OCI-LY7 (cell line): ENCODE measurements around the gene SLCO2A1. TPM values are rescaled to one million over a fixed set of nuclear protein-coding genes. Genes with fewer than 3 reads are reported as not detected.

Source experiments
- BruUV-seq: library from RNA; stranded (reverse); fragments of 400-500 nt; replicated peaks from 2 replicates; lab custom pipeline; 2021; lab: Mats Ljungman, UMichigan
- CTCF ChIA-PET: fragments of 300-600 bp; sonication (Branson Sonifier 250); formaldehyde crosslinking; loops from one replicate; lab custom pipeline; 2022; ENCODE audit warnings: antibody characterized with exemption; ENCODE audit not compliant: unreplicated experiment; lab: Charles Lee
- POLR2A ChIA-PET: fragments of 300-600 bp; sonication (Branson Sonifier 250); formaldehyde crosslinking; loops from one replicate; lab custom pipeline; 2022; ENCODE audit warnings: antibody characterized with exemption; lab: Charles Lee
- DNase-seq: peaks from one replicate; pipeline ENCODE4 v3.0.0-alpha.2; 2015; ENCODE audit warnings: low spot score
- H2AFZ ChIP-seq: fragments of 200-600 bp; sonication (generic), shearing (Covaris generic); 2 replicates; pipeline ENCODE4 v1.6.1; 2014; ENCODE audit warnings: mild to moderate bottlenecking, antibody characterized with exemption, low read length, moderate library complexity
- H3K27ac ChIP-seq: fragments of 200-600 bp; sonication (generic); 2 replicates; pipeline ENCODE4 v1.5.1; 2014; ENCODE audit warnings: mixed run types, low read depth, mild to moderate bottlenecking, moderate library complexity, low read length, inconsistent platforms; ENCODE audit not compliant: poor library complexity, severe bottlenecking
- H3K36me3 ChIP-seq: fragments of 200-600 bp; sonication (generic); 2 replicates; pipeline ENCODE4 v1.6.1; 2014; ENCODE audit warnings: mild to moderate bottlenecking, antibody characterized with exemption, low read length, moderate library complexity, mixed read lengths; ENCODE audit not compliant: insufficient read depth
- H3K4me1 ChIP-seq: fragments of 200-600 bp; sonication (generic); 2 replicates; pipeline ENCODE4 v1.5.1; 2014; ENCODE audit warnings: mild to moderate bottlenecking, low read length; ENCODE audit not compliant: insufficient read depth, poor library complexity, severe bottlenecking
- H3K4me2 ChIP-seq: fragments of 200-600 bp; sonication (generic); 2 replicates; pipeline ENCODE4 v1.6.1; 2014; ENCODE audit warnings: mild to moderate bottlenecking, low read length
- H3K4me3 ChIP-seq: fragments of 200-600 bp; sonication (generic); 2 replicates; pipeline ENCODE4 v1.5.1; 2014; ENCODE audit warnings: mild to moderate bottlenecking, low read depth, low read length; ENCODE audit not compliant: poor library complexity, severe bottlenecking
- H3K79me2 ChIP-seq: fragments of 200-600 bp; sonication (generic); 2 replicates; pipeline ENCODE4 v1.6.1; 2016; ENCODE audit warnings: low read depth, mild to moderate bottlenecking, low read length, moderate library complexity, mixed read lengths; ENCODE audit not compliant: insufficient read depth
- H3K9me2 ChIP-seq: fragments of 200-600 bp; sonication (generic); 2 replicates; pipeline ENCODE4 v1.6.1; 2016; ENCODE audit warnings: mild to moderate bottlenecking, low read length, mixed read lengths; ENCODE audit not compliant: insufficient read depth
- H3K9me3 ChIP-seq: fragments of 200-600 bp; sonication (generic); 2 replicates; pipeline ENCODE4 v1.6.1; 2014; ENCODE audit warnings: mild to moderate bottlenecking, mixed run types, low read length, mixed read lengths
- H4K20me1 ChIP-seq: fragments of 200-600 bp; sonication (generic); 2 replicates; pipeline ENCODE4 v1.6.1; 2014; ENCODE audit warnings: mild to moderate bottlenecking, antibody characterized with exemption, low read length, moderate library complexity, mixed read lengths; ENCODE audit not compliant: insufficient read depth
- CTCF ChIP-seq: fragments of 200-600 bp; sonication (generic); conservative IDR thresholded peaks from 2 replicates; pipeline ENCODE4 v1.5.1; 2014; ENCODE audit warnings: mild to moderate bottlenecking, antibody characterized with exemption, low read length, moderate library complexity, mixed read lengths
- EZH2phosphoT487 ChIP-seq: fragments of 200-600 bp; sonication (generic); IDR thresholded peaks from 2 replicates; pipeline ENCODE4 v1.6.1; 2018; ENCODE audit warnings: low read depth, borderline replicate concordance, mild to moderate bottlenecking, mixed run types, antibody characterized with exemption, low read length, moderate library complexity, mixed read lengths
- intact Hi-C: fragments of 100-400 bp; cut with micrococcal nuclease; formaldehyde crosslinking; loops from one replicate; pipeline ENCODE4 v1.10.0; 2022; ENCODE audit not compliant: unreplicated experiment
- total RNA-seq, 2 experiments: library from RNA; depleted of rRNA in 1 of 2; stranded (reverse); fragments of >200 nt in 1 of 2; shearing (Covaris generic) in 1 of 2; gene quantifications; 2 replicates each; pipeline ENCODE4 v1.2.3, GENCODE V29; 2014 to 2022

SLCO2A1 gene
- total RNA-seq, 2 experiments from 2014 or later = not detected

DNA sequence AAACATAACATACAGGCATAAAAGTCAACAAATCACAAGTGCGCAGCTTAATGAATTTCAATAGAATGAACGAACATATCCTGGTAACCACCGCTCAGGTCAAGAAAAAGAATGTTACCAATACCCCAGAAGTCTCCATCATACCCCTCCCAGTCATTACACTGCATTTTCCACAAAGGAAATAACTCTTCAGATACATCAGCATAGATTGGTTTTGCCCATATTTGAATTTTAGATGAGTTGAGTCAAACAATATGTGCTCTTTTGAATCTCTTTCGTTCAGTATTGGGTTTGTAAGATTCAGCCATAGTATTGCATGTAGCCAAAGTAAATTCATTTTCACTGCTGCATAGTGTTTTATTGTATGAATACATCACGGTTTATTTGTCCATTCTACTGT lies 127.9 kb downstream of the SLCO2A1 start:
- intact Hi-C loops = no loop called here
- CTCF ChIA-PET = no interaction called here
- H3K4me3 ChIP-seq = no peak overlapping the region

DNA sequence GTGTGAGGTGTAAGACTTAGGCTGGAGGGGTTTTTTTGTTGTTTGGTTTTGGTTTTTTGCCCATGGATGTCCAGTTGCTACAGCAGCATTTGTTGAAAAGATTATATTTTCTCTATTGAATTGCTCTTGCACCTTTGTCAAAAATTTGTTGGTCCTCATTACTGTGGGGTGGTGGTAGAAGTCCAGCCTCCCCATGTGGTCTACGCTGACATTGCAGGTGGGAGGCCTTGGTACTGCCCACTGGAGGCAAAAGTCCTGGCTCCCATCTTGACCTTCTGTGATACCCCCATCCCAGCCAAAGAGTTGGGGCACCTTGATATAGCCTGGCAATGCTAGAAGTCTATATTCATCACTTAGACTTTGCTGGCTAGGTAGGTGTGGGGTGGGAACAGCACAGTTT lies 128.6 kb downstream of the SLCO2A1 start:
- no TSS peak for BruUV-seq

More for the DNA sequence above, 127.9 kb downstream of the SLCO2A1 start:
- TF ChIP-seq EZH2phosphoT487 (no peak), CTCF (no peak)
- Histone ChIP-seq H3K9me2 (no peaks in the 10 kb centered on the region), H3K4me2 (no peak overlapping the region), H4K20me1 (no peaks in the 10 kb centered on the region), H3K4me1 (no peaks in the 10 kb centered on the region), H3K27ac (no peak overlapping the region), H2AFZ (no peak overlapping the region), H3K36me3 (no peaks in the 10 kb centered on the region), H3K9me3 (no peaks in the 10 kb centered on the region), H3K79me2 (no peaks in the 10 kb centered on the region)
- POLR2A ChIA-PET = no interaction called here
- DNase-seq = no peak
- BruUV-seq = no TSS peak

More for the DNA sequence above, 128.6 kb downstream of the SLCO2A1 start:
- no peaks in the 10 kb centered on the region for H3K36me3 ChIP-seq
- H2AFZ ChIP-seq = no peak overlapping the region
- TF ChIP-seq EZH2phosphoT487 (no peak), CTCF (0 out of 2 replicates have a peak, but pooled peaks have one; percentile 24)
- H3K9me2 ChIP-seq = no peaks in the 10 kb centered on the region
- DNase-seq = no peak
- no peaks in the 10 kb centered on the region for H3K9me3 ChIP-seq
- H3K4me1 ChIP-seq = no peaks in the 10 kb centered on the region
- ChIA-PET POLR2A (no interaction called here), CTCF (no interaction called here)
- H3K4me3 ChIP-seq = no peak overlapping the region
- no peaks in the 10 kb centered on the region for H4K20me1 ChIP-seq
- no peak overlapping the region for H3K4me2 ChIP-seq
- H3K27ac ChIP-seq = no peak overlapping the region
- intact Hi-C loops = no loop called here
- no peaks in the 10 kb centered on the region for H3K79me2 ChIP-seq
